Mesendoderm (in vitro differentiated cells): Measurements from ENCODE around the gene SERP2.

Experiments
- DNase-seq: peaks from one replicate; pipeline ENCODE4 v3.0.0; 2013
- H2AK5ac ChIP-seq: 2 replicates; pipeline ENCODE4 v1.6.1; 2013; ENCODE audit warnings: low read length, inconsistent platforms
- H2BK120ac ChIP-seq: 2 replicates; pipeline ENCODE4 v1.6.1; 2013; ENCODE audit warnings: low read depth, mild to moderate bottlenecking, low read length, moderate library complexity, mixed read lengths
- H2BK15ac ChIP-seq: replicated peaks from 2 replicates; pipeline ENCODE4 v1.6.1; 2013; ENCODE audit warnings: low read depth, mild to moderate bottlenecking, moderate library complexity
- H2BK5ac ChIP-seq: 2 replicates; pipeline ENCODE4 v1.6.1; 2013; ENCODE audit warnings: low read length, inconsistent platforms
- H3K18ac ChIP-seq: 2 replicates; pipeline ENCODE4 v1.6.1; 2013; ENCODE audit warnings: mild to moderate bottlenecking, low read length, mixed read lengths
- H3K23ac ChIP-seq: one replicate; pipeline ENCODE4 v1.6.1; 2013; ENCODE audit warnings: low read length
- H3K27ac ChIP-seq: 2 replicates; pipeline ENCODE4 v1.5.1; 2013; ENCODE audit warnings: low read depth, mild to moderate bottlenecking, inconsistent platforms, low read length, moderate library complexity
- H3K27me3 ChIP-seq: 2 replicates; pipeline ENCODE4 v1.6.1; 2013; ENCODE audit warnings: low read length, control low read depth, mild to moderate bottlenecking, inconsistent platforms; ENCODE audit not compliant: insufficient read depth, poor library complexity
- H3K36me3 ChIP-seq: 2 replicates; pipeline ENCODE4 v1.6.1; 2013; ENCODE audit warnings: low read length, inconsistent platforms; ENCODE audit not compliant: control insufficient read depth, insufficient read depth
- H3K4ac ChIP-seq: one replicate; pipeline ENCODE4 v1.6.1; 2013; ENCODE audit warnings: low read depth, mild to moderate bottlenecking, low read length, moderate library complexity
- H3K4me1 ChIP-seq: 2 replicates; pipeline ENCODE4 v1.6.1; 2013; ENCODE audit warnings: low read depth, low read length, inconsistent platforms; ENCODE audit not compliant: control insufficient read depth
- H3K4me2 ChIP-seq: 2 replicates; pipeline ENCODE4 v1.6.1; 2013; ENCODE audit warnings: low read length
- H3K4me3 ChIP-seq: 2 replicates; pipeline ENCODE4 v1.5.1; 2013; ENCODE audit warnings: mild to moderate bottlenecking, low read length
- H3K56ac ChIP-seq: one replicate; pipeline ENCODE4 v1.6.1; 2013; ENCODE audit warnings: low read length
- H3K79me1 ChIP-seq: 2 replicates; pipeline ENCODE4 v1.6.1; 2013; ENCODE audit warnings: low read length, inconsistent platforms
- H3K79me2 ChIP-seq: 2 replicates; pipeline ENCODE4 v1.6.1; 2013; ENCODE audit warnings: mild to moderate bottlenecking, low read length; ENCODE audit not compliant: control insufficient read depth, insufficient read depth
- H3K9ac ChIP-seq: 2 replicates; pipeline ENCODE4 v1.6.1; 2013; ENCODE audit warnings: low read length, inconsistent platforms
- H4K5ac ChIP-seq: one replicate; pipeline ENCODE4 v1.6.1; 2013; ENCODE audit warnings: low read length
- H4K8ac ChIP-seq: one replicate; pipeline ENCODE4 v1.6.1; 2013; ENCODE audit warnings: low read depth, mild to moderate bottlenecking, control low read depth, low read length, moderate library complexity
- WGBS: extraction: QIAGEN DNeasy Blood & Tissue Kit; methylation state at CpG from one replicate; pipeline ENCODE4 v1.1.7; 2013; ENCODE audit warnings: low lambda C conversion rate, missing lambda C conversion rate; ENCODE audit not compliant: insufficient coverage; ENCODE audit errors: extremely low coverage; 5-methylcytosine and 5-hydroxymethylcytosine counted together

The SERP2 gene

GRCh38 chr13:44331912-44332851 lies 41.4 kb upstream of the SERP2 start:
- no peak overlapping the region for H2BK15ac ChIP-seq
- no peak overlapping the region for H3K23ac ChIP-seq
- H4K8ac ChIP-seq = no peak overlapping the region
- H3K79me1 ChIP-seq = no peaks in the 10 kb centered on the region
- H3K27me3 ChIP-seq = no peaks in the 10 kb centered on the region
- no peak overlapping the region for H2BK5ac ChIP-seq
- WGBS = no CpG with 5 or more reads among the region's 7 CpGs
- no peak overlapping the region for H3K9ac ChIP-seq
- no peaks in the 10 kb centered on the region for H3K79me2 ChIP-seq
- H3K4ac ChIP-seq = no peak overlapping the region
- H3K4me2 ChIP-seq = no peak overlapping the region
- no peaks in the 10 kb centered on the region for H3K4me1 ChIP-seq
- H3K36me3 ChIP-seq = no peaks in the 10 kb centered on the region
- DNase-seq = no peak
- no peak overlapping the region for H3K18ac ChIP-seq
- no peak overlapping the region for H3K56ac ChIP-seq
- no peak overlapping the region for H2AK5ac ChIP-seq
- no peak overlapping the region for H3K4me3 ChIP-seq
- no peak overlapping the region for H4K5ac ChIP-seq
- H2BK120ac ChIP-seq = no peak overlapping the region
- no peak overlapping the region for H3K27ac ChIP-seq

GRCh38 chr13:44333950-44334655 lies 39.5 kb upstream of the SERP2 start:
- H3K4me2 ChIP-seq = no peak overlapping the region
- H2BK15ac ChIP-seq = no peak overlapping the region
- WGBS = no CpG with 5 or more reads among the region's 5 CpGs

DNA sequence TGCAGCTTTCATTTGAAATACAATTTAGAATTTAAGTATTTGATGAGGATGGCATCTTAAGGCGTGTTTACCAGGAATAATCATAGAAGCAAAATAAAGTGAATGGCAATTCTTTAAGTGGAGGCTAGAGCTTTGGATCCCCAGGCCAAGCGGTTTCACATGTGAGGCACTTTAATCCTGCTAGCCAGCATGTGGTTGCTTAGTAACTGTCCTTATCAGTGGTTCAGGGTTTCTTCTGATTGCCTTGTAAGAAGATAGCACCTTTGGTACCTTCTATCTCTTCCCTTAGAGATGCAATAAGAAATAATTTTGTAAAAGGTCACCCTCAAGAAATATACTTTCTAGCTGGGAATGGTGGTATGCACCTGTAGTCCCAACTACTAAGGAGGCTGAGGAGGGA lies 38.9 kb upstream of the SERP2 start:
- H3K79me2 ChIP-seq = no peaks in the 10 kb centered on the region
- no peak overlapping the region for H3K4me2 ChIP-seq
- H3K9ac ChIP-seq = no peak overlapping the region
- H2AK5ac ChIP-seq = no peak overlapping the region
- H3K23ac ChIP-seq = no peak overlapping the region
- H3K27ac ChIP-seq = no peak overlapping the region
- H2BK5ac ChIP-seq = no peak overlapping the region
- no peak overlapping the region for H3K18ac ChIP-seq
- H3K4me1 ChIP-seq = no peaks in the 10 kb centered on the region
- no CpG with 5 or more reads among the region's 2 CpGs for WGBS
- no peaks in the 10 kb centered on the region for H3K79me1 ChIP-seq
- no peak overlapping the region for H3K4me3 ChIP-seq
- H3K36me3 ChIP-seq = no peaks in the 10 kb centered on the region
- H2BK120ac ChIP-seq = no peak overlapping the region
- H3K56ac ChIP-seq = no peak overlapping the region
- DNase-seq = peak; percentile 77
- no peaks in the 10 kb centered on the region for H3K27me3 ChIP-seq
- no peak overlapping the region for H2BK15ac ChIP-seq
- H4K5ac ChIP-seq = no peak overlapping the region
- H4K8ac ChIP-seq = no peak overlapping the region
- no peak overlapping the region for H3K4ac ChIP-seq

More at GRCh38 chr13:44333950-44334655, 39.5 kb upstream of the SERP2 start:
- Histone ChIP-seq H3K18ac (no peak overlapping the region), H4K8ac (no peak overlapping the region), H3K4ac (no peak overlapping the region), H3K36me3 (no peaks in the 10 kb centered on the region), H3K79me1 (no peaks in the 10 kb centered on the region), H3K27me3 (no peaks in the 10 kb centered on the region), H2BK120ac (no peak overlapping the region), H4K5ac (no peak overlapping the region), H2BK5ac (no peak overlapping the region), H2AK5ac (no peak overlapping the region), H3K79me2 (no peaks in the 10 kb centered on the region), H3K23ac (no peak overlapping the region), H3K4me1 (no peaks in the 10 kb centered on the region), H3K4me3 (no peak overlapping the region), H3K56ac (no peak overlapping the region), H3K27ac (no peak overlapping the region), H3K9ac (no peak overlapping the region)
- no peak for DNase-seq

GRCh38 chr13:44336934-44337333 lies 36.7 kb upstream of the SERP2 start:
- DNase-seq = no peak

DNA sequence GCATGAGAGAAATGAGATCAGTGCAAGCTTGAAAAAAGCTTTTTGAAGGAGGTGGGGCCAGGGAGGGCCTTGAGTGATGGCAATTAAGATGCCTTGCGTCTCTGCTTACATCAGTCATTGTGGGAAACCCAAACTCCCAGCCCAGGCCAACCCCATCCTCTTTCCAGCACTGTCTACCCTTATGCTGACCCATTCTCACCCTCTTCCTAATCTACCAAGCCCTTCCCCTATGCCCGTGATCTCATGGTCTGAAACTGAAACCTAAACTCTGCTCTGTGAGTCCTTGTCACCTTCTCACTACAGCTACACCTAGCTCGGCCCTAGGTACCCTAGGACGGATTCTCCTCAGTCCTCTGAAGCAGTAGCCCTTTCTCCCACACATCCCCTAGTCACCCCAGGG lies 36.0 kb upstream of the SERP2 start:
- Histone ChIP-seq H3K79me2 (no peaks in the 10 kb centered on the region), H4K8ac (no peak overlapping the region), H3K4me3 (no peak overlapping the region), H2AK5ac (no peak overlapping the region), H3K9ac (no peak overlapping the region), H4K5ac (no peak overlapping the region), H2BK120ac (no peak overlapping the region), H3K4ac (no peak overlapping the region), H3K4me2 (no peak overlapping the region), H3K4me1 (no peaks in the 10 kb centered on the region), H3K18ac (no peak overlapping the region), H2BK5ac (no peak overlapping the region), H2BK15ac (no peak overlapping the region), H3K79me1 (no peaks in the 10 kb centered on the region), H3K27ac (no peak overlapping the region), H3K23ac (no peak overlapping the region), H3K56ac (no peak overlapping the region), H3K36me3 (no peaks in the 10 kb centered on the region), H3K27me3 (no peaks in the 10 kb centered on the region)
- no CpG with 5 or more reads among the region's 4 CpGs for WGBS
- DNase-seq = no peak

More at GRCh38 chr13:44336934-44337333, 36.7 kb upstream of the SERP2 start:
- Histone ChIP-seq H3K27ac (no peak overlapping the region), H2BK15ac (no peak overlapping the region), H3K4me2 (no peak overlapping the region), H4K8ac (no peak overlapping the region), H3K18ac (no peak overlapping the region), H3K27me3 (no peaks in the 10 kb centered on the region), H3K56ac (no peak overlapping the region), H2BK120ac (no peak overlapping the region), H4K5ac (no peak overlapping the region), H3K36me3 (no peaks in the 10 kb centered on the region), H3K4me3 (no peak overlapping the region), H2AK5ac (no peak overlapping the region), H3K79me1 (no peaks in the 10 kb centered on the region), H3K79me2 (no peaks in the 10 kb centered on the region), H2BK5ac (no peak overlapping the region), H3K9ac (no peak overlapping the region), H3K4ac (no peak overlapping the region), H3K23ac (no peak overlapping the region), H3K4me1 (no peaks in the 10 kb centered on the region)
- WGBS = no CpG with 5 or more reads among the region's 4 CpGs
